Stimulated activated CD4-positive, alpha-beta T cell treated with anti-CD3 and anti-CD28 coated beads, Interleukin-1b, Interleukin-23, amount 100 ng/mL, for 1 hour (primary cell): Measurements from ENCODE around the gene TMC8.
A peak's percentile ranks its signal among the peaks of the same experiment; 100 is the strongest.
"Not testable (repeated sequence)": the region's sequence is repeated elsewhere in the genome, so short reads cannot be mapped to it uniquely, and the experiment has no call there.

Source experiments
- DNase-seq, 2 donors: peaks; one replicate each; pipeline ENCODE4 v3.0.0-alpha.2; 2020; ENCODE audit warnings: low read depth in 2 of 2

The TMC8 gene

DNA sequence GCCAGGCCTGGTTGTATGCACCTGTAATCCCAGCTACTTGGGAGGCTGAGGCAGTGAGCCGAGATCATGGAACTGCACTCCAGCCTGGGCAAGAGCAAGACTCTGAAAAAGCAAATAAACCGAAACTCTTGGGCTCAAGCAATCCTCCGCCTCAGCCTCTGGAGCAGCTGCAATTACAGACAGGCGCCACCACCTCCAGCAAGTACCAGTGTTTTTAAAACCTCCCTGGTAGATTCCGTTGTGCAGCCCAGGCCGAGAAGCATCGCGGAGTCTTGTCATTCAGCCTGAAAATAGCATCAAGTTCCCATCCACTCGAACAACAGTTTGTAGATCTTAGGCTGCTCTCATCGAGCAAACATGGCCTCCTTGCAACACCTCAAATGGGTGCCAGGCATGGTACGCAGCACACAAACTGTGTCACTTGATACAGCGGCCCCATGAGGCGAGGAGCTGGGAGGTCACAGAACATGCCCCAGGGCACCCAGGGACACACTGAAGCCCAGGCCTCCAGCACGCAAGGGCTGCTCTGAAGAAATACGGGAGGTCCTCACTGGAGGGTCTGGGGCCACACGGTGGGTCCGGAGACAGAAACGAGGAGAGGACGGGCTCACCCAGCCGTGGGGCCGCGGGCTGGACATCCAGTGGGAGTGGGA is 20.1 kb upstream of the TMC8 start:
- no peak for DNase-seq

DNA sequence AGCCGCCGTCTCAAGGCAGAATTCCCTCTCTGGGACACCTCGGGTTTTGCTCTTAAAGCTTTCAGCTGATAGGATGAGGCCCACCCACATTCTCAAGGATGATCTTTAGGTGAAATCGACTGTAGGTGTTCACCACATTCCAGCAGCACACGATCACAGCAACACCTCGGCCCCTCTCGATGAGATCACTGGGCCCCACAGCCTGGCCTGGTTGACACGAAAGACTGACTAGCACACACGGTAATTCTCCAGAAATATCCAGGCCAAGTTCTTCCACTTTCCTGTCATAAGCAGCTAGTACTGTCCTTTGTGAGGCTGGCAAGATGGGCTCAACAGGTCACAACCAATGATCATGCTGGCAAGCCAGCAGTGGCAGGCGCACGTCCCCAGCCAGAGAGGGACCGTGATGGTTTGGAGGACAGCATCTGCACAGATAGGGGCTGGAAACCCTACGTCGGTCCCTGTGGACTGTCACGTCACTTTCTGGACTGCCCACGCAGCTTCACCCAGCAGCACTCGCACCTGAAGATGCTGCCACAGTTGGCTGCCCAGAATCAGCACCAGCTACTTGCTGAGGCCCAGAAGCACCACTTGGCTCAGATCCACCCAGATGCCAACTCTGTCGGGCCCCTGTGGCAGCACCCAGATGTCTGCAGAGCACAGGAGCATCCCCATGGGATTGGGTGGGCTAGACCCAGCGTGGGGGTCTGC is 19.4 kb upstream of the TMC8 start:
- DNase-seq: no peak

DNA sequence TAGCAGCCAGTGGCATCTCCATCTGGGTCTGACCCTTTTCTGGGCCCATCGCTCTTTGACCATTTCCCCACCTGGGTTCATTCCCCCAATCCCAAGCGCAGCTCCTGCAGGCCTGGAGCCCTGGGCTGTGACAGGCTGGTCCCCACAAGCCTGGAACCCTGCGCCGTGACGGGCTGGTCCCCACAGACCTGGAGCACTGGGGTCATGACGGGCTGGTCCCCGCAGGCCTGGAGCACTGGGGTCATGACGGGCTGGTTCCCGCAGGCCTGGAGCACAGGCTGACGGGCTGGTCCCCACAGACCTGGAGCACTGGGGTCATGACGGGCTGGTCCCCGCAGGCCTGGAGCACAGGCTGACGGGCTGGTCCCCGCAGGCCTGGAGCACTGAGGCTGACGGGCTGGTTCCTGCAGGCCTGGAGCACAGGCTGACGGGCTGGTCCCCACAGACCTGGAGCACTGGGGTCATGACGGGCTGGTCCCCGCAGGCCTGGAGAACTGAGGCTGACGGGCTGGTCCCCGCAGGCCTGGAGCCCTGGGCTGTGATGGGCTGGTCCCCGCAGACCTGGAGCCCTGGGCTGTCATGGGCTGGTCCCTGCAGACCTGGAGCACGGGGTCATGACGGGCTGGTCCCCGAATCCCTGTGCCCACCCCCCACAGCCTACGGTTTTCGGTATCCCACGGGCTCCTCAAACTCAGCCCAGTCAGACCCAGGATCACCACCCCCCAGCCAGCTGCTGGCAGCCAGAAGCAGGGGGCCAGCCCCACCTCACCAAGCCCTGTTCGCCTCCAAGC is 18.6 kb upstream of the TMC8 start:
- no peak for DNase-seq

DNA sequence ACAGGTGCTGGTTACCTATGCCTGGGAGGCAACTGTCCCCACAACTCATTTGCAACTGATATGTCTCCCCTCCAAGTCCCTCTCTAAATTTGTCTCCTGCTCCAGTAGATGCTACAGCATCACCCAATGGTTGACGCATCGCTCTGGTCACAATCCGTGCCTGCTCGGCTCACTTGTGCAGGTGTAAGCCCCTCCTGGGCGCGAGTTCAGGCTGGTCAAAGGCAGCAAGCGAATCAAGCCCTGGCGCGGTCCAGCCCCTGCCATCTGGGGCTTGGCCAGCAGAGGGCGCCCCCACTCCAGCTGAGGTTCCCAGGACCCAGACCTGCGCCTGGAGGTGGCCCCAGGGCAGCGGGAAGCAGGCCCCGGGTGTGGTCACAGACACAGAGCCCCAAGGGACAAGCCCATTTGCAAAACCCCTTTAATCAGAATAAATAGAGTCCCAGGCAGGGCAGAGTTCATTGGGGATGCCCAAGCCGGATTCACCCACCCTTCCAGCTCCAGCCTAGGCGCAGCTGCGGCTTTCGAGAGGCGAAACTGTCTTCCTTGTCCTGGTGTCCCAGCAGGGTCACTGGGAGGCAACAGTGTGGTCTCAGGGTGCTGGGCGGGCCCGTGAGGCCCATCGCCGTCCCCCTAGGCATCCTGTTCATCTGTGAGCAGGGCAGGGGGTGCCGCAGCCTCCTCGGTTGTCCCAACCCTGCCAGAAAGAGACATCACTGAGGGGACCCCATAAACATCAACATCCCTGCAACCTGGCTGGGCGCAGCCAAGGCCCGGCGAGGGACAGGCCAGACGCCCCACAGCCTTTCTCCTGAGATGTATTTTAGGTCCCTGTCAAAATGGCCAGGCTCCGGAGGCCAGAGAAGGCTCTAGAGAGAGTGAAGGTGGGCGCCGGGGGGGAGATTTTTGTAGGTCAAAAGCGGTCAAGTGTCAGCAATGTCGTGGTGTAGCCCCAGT is 17.8 kb upstream of the TMC8 start:
- peak in 1 of 2 donors; percentile 84 for DNase-seq

DNA sequence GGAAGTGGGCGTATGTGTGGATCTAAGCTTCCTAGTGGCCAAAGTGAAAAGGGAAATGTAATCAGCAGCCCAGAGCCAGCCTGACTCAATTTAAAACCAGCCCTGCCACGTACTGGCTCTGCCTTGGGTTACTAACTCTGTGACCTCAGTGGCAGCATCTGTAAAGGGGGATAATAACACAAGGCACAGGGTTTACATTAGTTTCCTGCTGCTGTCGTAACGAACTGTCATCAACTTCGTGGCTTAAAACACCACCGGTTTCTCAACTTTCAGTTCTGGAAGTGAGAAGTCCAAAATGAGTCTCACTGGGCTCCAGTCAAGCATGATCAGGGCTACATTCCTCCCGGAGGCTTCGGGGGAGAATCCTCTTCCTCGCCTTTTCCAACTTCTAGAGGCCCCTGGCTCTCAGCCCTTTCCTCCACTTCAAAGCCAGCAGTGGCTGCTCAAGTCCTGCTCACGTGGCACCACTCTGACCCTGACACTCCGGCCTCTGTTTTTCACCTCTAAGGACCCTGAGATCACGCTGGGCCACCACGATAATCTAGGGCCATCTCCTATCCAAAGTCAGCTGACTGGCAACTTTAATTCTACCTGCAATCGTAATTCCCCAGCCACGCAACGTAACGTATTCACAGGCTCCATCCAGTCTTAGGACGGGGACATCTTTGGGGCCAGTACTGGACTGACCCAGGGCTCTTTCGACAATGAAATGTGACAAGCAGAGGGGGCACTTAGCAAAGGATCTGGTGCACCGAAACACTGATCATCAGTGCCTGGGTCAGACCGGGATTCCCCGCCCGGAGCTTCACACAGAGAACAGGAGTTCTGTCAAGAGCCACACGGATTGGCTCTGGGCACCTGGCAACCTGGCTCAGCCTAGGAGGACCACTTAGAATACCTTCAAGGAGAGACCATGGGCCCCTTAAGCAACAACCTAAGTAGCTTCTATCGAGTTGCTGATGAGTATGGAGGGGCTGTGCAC is 16.5 kb upstream of the TMC8 start:
- no peak for DNase-seq

DNA sequence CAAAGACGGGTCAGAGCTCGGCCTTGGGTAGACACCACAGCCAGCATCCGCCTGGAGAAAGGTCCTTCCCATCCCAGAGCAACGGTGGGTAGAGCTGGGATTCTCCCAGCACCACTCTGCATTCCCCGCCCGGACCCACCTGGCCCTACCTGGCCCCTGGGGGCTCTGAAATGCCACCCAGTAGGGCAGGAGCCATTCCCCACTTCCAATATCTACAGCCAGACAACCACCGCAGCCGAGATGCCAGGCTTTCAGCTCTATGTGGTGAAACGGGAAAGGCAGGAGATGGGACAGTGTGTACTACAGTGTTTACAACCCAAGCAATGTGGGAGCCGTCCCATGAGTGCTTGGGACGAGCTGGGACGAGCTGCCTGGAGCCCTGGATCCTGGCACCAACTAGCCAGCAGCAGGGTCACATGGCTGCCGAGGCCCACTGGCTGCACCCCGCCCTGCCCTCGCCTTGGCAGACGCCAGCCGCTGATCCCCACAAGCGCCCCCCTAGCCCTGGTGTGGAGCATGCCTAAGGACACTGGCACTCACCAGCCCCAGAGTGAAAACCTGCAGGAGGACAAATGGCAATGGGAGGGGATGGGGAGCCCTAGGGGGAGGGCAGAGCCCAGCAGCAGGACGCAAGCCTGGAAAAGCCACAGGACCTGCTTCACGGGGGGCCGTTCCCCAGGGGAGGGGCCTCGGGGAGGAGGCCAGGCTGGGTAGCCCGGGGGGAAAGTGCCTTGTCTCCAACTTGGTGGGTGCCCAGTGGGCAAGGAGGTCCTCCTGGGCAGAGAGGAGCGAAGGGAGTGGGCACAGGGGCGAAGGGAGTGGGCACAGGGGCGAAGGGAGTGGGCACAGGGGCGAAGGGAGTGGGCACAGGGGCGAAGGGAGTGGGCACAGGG is 15.5 kb upstream of the TMC8 start:
- DNase-seq: no peak

DNA sequence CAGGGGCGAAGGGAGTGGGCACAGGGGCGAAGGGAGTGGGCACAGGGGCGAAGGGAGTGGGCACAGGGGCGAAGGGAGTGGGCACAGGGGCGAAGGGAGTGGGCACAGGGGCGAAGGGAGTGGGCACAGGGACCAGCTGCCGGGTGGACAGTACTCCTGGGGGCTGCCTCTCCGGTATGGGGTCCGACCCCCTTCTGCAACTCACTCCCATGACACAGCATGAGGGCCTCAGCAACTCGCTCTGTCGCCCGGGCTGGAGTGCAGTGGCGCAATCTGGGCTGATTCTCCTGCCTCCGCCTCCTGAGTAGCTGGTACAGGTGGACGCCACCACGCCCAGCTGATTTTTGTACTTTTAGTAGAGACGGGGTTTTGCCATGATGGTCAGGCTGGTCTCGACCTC is 14.8 kb upstream of the TMC8 start:
- not testable (repeated sequence) for DNase-seq

DNA sequence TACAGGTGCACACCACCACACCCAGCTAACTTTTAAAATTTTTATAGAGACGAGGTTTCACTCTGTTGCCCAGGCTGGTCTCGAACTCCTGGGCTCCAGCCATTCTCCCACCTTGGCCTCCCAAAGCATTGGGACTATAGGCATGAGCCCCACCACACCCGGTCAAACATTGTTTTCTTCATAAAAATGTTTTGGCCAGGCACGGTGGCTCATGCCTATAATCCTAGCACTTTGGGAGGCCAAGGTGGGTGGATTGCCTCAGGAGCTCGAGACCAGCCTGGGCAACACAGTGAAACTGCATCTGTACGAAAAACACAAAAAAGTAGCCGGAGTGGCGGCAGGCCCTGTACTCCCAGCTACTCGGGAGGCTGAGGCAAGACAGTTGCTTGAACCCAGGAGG is 14.2 kb upstream of the TMC8 start:
- DNase-seq: no peak

DNA sequence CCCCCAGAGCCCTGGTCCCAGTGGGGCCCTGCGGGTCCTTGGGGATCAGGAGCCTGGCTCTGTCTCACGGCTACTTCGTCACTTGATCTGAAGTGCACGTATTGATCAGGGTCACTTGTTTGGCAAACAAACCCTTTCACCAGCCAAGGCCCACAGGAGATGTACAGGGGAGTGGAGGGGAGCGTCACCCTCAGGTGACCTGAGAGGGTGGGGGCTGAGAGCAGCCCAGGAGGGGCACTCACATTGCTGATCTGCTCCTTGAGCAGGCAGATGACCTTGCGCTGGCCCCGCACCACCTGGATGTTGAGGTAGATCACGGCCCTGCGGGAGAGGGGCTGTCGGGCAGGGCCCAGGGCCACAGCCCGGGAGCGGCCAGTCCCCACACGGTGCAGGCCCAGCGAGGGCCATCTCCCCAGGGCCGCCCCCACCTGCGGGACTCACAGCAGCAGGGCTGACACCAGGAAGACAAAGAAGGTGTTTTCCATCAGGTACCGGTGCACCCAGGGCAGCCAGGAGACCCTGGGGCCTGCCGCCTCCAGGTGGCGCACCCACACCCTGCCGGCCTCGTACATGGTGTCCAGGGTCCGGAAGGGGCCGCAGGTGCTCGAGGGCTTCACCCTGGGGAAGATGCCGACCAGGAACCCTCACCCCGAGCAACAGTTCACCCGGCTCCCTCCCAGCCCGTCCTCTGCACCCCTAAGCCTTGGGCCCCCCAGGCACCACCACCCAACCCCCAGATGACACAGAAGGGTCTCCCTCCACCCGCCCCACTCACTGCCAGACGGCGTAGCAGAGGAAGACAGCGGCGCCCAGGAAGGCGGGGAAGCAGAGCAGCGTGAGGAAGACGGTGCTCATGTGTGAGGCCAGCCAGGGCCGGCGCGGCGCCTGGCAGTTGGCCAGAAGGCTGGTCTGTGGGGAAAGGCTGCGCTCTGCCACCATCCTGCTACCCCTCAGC is 13.3 kb upstream of the TMC8 start:
- DNase-seq: no peak

DNA sequence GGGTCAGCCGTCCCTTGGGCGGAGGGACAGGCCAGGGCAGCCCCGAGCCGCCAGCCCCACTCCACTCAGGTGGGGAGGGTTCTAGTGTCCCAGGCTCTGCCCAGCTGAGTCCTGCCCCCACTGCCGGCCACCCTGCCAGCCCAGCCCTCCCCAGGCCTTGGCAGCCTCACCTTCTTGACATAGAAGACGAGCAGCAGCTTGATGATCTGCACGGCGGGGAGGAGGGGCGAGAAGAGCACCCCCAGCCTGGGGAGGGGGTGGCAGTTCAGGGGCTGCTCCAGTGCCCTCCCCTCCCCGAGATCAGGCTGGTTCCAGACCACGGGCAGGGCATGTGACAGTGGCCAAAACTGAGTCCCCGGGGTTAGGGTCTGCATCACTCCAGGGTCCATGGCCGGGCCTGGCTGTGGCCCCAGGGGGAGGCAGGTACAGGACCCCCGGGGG is 11.8 kb upstream of the TMC8 start:
- no peak for DNase-seq

DNA sequence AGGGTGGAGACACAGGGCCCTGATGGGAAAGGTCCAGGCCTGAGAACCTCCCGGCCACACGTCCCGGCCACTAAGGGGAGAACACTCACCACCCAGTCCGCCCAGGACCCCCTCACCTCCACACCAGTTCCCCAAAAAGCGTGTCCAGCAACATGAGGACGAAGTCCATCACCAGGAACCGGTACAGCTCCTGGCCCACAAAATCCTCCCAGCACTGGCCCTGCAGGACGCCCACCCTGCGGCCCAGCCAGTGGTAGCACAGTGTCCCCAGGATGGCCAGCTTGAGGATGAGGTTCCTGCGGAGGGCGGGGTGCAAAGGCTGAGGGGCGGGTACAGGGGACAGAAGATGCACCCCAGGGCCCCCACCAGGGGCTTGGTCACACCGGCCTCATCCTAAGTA is 10.0 kb upstream of the TMC8 start:
- DNase-seq: no peak

DNA sequence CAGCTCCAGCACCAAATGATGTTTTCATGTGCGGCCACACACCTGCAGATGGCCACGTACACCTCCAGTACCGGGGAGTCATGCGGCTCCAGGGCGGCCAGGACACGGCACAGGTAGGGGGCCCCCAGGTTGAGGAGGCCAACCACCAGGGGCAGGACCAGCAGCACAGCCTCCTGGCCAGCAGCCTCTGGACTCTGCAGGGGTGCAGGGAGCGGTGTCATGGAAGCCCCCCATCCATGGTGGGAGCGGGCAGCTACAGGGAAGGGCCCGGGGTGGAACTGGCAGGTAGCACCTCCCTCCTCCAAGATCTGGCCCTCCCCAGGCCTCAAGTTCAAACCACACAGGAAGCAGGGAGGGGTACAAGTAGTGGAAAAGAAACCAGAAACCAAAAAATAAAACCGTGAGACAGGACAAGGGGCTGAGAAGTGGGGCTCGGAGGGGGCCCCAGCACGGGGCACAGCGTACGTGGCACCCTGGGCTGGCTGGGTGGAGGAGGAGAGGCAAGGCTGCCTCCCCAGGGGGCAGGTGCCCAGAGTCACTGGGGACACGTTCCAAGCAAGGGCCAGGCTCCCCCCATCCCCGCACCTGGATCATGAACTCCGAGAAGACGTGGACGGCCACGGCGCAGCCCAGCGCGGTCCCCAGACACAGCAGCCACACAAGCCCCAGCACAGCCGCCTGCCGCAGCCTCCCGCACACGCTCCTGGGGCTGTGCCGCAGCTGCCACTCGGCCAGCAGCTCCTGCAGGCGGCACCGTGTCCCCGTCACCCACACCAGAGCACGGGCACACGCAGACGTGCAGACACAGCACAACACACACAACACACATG is 9.4 kb upstream of the TMC8 start:
- no peak for DNase-seq

DNA sequence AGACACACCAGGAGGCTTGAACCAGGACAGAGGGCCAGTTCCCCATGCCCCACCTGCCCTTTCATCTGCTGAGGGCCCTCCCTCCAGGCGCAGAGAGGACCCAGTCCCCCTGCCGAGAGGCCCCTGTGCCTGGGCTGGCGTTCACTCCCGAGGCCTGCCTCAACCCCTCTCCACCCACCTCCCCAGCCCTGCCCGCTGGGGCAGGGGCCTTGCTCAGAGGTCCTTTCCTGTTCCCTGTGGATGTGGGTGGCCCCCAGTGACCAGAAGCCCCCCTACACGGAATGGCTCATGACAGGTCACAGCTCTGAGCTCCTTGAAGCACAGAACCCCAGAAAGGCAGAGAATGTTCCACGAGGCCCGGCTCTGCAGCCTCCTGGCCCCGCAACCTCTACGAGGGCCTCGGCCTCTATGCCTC is 8.8 kb upstream of the TMC8 start:
- no peak for DNase-seq

DNA sequence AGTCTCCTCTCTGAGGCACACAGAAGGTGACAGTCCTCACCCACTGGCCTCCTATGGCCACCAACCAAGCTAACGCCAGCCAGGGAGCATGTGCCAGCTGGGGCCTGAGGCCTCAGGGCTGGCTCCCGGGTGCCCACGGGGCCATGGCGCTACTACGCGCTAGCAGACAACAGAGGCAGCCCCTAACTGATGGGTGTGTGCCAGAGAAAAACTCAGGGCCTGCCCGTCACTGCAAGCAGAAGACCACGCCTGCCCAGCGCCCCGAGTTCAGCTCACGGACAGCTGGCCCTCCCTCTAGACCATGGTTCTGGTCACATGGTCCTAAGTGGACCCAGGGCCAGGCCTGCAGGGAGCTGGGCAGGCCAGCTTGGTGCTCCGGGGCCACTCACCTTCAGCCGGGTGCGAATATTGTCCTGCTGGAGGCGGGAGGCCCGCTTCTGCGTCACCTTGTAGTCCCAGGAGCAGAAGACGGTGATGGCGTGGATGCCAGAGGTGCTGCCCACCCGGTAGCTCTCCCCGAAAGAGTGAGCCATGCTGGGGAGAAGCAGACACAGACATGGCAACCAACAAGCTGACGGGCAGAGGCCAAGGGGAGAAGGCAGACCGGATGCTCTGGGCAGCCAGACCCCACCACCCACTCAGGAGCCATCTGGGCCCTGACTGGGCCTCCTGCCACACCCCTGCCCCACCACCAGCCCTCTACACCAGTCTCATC is 8.2 kb upstream of the TMC8 start:
- no peak for DNase-seq

DNA sequence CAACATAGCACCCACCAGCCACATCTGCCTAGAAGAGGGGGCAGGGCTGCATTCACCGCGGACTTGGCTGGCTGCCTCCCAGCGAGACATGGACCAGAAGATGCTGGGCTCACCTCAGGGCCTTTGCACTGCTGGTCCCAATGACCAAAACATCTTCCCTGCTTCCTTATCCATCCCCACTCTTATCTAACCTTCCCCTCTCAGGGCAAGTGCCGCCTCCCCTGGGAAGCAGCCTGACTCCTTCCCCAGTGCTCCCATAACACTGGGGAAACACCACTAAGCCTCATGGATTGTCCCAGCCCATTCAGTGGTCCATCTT is 7.7 kb upstream of the TMC8 start:
- DNase-seq: no peak

DNA sequence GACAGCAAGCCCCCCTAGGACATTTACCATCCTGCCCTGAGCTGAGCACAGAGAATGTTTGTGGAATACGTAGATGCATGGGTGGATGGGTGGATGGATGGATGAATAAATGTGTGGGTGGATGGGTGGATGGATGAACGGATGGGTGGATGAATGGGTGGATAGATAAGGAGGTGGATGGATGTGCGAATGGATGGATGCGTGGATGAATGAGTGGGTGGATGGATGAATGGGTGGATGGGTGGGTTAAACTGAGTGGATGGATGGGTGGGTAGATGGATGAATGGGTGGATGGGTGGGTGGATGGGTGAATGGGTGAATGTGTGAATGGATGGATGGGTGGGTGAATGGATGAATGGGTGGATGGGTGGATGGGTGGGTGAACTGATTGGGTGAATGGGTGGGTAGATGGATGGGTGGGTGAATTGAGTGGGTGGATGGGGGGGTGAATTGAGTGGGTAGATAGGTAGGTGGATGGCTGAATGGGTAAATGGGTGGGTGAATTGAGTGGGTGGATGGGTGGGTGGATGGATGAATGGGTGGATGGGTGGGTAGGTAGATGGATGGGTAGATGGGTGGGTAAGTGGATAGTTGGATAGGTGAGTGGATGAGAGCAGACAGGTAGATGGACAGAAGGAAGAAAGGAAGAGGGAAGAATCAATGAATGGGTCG is 7.2 kb upstream of the TMC8 start:
- DNase-seq: no peak
